OCI-LY7 (cell line): ENCODE measurements around the gene PMM2. TPM values are rescaled to one million over a fixed set of nuclear protein-coding genes. Genes with fewer than 3 reads are reported as not detected.

Source experiments
- BruUV-seq: library from RNA; stranded (reverse); fragments of 400-500 nt; replicated peaks from 2 replicates; lab custom pipeline; 2021; lab: Mats Ljungman, UMichigan
- CTCF ChIA-PET: fragments of 300-600 bp; sonication (Branson Sonifier 250); formaldehyde crosslinking; loops from one replicate; lab custom pipeline; 2022; ENCODE audit warnings: antibody characterized with exemption; ENCODE audit not compliant: unreplicated experiment; lab: Charles Lee
- POLR2A ChIA-PET: fragments of 300-600 bp; sonication (Branson Sonifier 250); formaldehyde crosslinking; loops from one replicate; lab custom pipeline; 2022; ENCODE audit warnings: antibody characterized with exemption; lab: Charles Lee
- DNase-seq: peaks from one replicate; pipeline ENCODE4 v3.0.0-alpha.2; 2015; ENCODE audit warnings: low spot score
- H2AFZ ChIP-seq: fragments of 200-600 bp; sonication (generic), shearing (Covaris generic); 2 replicates; pipeline ENCODE4 v1.6.1; 2014; ENCODE audit warnings: mild to moderate bottlenecking, antibody characterized with exemption, low read length, moderate library complexity
- H3K27ac ChIP-seq: fragments of 200-600 bp; sonication (generic); 2 replicates; pipeline ENCODE4 v1.5.1; 2014; ENCODE audit warnings: mixed run types, low read depth, mild to moderate bottlenecking, moderate library complexity, low read length, inconsistent platforms; ENCODE audit not compliant: poor library complexity, severe bottlenecking
- H3K36me3 ChIP-seq: fragments of 200-600 bp; sonication (generic); 2 replicates; pipeline ENCODE4 v1.6.1; 2014; ENCODE audit warnings: mild to moderate bottlenecking, antibody characterized with exemption, low read length, moderate library complexity, mixed read lengths; ENCODE audit not compliant: insufficient read depth
- H3K4me1 ChIP-seq: fragments of 200-600 bp; sonication (generic); 2 replicates; pipeline ENCODE4 v1.5.1; 2014; ENCODE audit warnings: mild to moderate bottlenecking, low read length; ENCODE audit not compliant: insufficient read depth, poor library complexity, severe bottlenecking
- H3K4me2 ChIP-seq: fragments of 200-600 bp; sonication (generic); 2 replicates; pipeline ENCODE4 v1.6.1; 2014; ENCODE audit warnings: mild to moderate bottlenecking, low read length
- H3K4me3 ChIP-seq: fragments of 200-600 bp; sonication (generic); 2 replicates; pipeline ENCODE4 v1.5.1; 2014; ENCODE audit warnings: mild to moderate bottlenecking, low read depth, low read length; ENCODE audit not compliant: poor library complexity, severe bottlenecking
- H3K79me2 ChIP-seq: fragments of 200-600 bp; sonication (generic); 2 replicates; pipeline ENCODE4 v1.6.1; 2016; ENCODE audit warnings: low read depth, mild to moderate bottlenecking, low read length, moderate library complexity, mixed read lengths; ENCODE audit not compliant: insufficient read depth
- H3K9me2 ChIP-seq: fragments of 200-600 bp; sonication (generic); 2 replicates; pipeline ENCODE4 v1.6.1; 2016; ENCODE audit warnings: mild to moderate bottlenecking, low read length, mixed read lengths; ENCODE audit not compliant: insufficient read depth
- H3K9me3 ChIP-seq: fragments of 200-600 bp; sonication (generic); 2 replicates; pipeline ENCODE4 v1.6.1; 2014; ENCODE audit warnings: mild to moderate bottlenecking, mixed run types, low read length, mixed read lengths
- H4K20me1 ChIP-seq: fragments of 200-600 bp; sonication (generic); 2 replicates; pipeline ENCODE4 v1.6.1; 2014; ENCODE audit warnings: mild to moderate bottlenecking, antibody characterized with exemption, low read length, moderate library complexity, mixed read lengths; ENCODE audit not compliant: insufficient read depth
- EZH2phosphoT487 ChIP-seq: fragments of 200-600 bp; sonication (generic); IDR thresholded peaks from 2 replicates; pipeline ENCODE4 v1.6.1; 2018; ENCODE audit warnings: low read depth, borderline replicate concordance, mild to moderate bottlenecking, mixed run types, antibody characterized with exemption, low read length, moderate library complexity, mixed read lengths
- intact Hi-C: fragments of 100-400 bp; cut with micrococcal nuclease; formaldehyde crosslinking; loops from one replicate; pipeline ENCODE4 v1.10.0; 2022; ENCODE audit not compliant: unreplicated experiment
- total RNA-seq, 2 experiments: library from RNA; depleted of rRNA in 1 of 2; stranded (reverse); fragments of >200 nt in 1 of 2; shearing (Covaris generic) in 1 of 2; gene quantifications; 2 replicates each; pipeline ENCODE4 v1.2.3, GENCODE V29; 2014 to 2022
- TF ChIP-seq, protein P1 (sequence below): fragments of 200-600 bp; sonication (generic); conservative IDR thresholded peaks from 2 replicates; pipeline ENCODE4 v1.5.1; 2014; ENCODE audit warnings: mild to moderate bottlenecking, antibody characterized with exemption, low read length, moderate library complexity, mixed read lengths

Gene PMM2
- total RNA-seq, 2 experiments from 2014 or later = 39.1 to 53.9 TPM

- ChIA-PET CTCF (no interaction called here), POLR2A (interaction anchor here (0.6 kb wide), 2 partner anchors 330 to 393 kb away, joined by 4 to 5 read pairs; no protein-coding TSS in a partner anchor)
- Histone ChIP-seq H3K36me3 (peaks cover 98% of the 10 kb centered on the region), H3K9me3 (no peaks in the 10 kb centered on the region), H3K9me2 (no peaks in the 10 kb centered on the region), H3K79me2 (peaks cover 37% of the 10 kb centered on the region), H3K4me3 (no peak overlapping the region), H2AFZ (no peak overlapping the region), H3K4me1 (peaks cover 15% of the 10 kb centered on the region), H3K27ac (no peak overlapping the region), H4K20me1 (peaks cover 5% of the 10 kb centered on the region; the same call in 1 of the 2 replicates), H3K4me2 (no peak overlapping the region)
- intact Hi-C loops = no loop called here
- TF ChIP-seq EZH2phosphoT487 = no peak
- TF ChIP-seq, protein P1, sequence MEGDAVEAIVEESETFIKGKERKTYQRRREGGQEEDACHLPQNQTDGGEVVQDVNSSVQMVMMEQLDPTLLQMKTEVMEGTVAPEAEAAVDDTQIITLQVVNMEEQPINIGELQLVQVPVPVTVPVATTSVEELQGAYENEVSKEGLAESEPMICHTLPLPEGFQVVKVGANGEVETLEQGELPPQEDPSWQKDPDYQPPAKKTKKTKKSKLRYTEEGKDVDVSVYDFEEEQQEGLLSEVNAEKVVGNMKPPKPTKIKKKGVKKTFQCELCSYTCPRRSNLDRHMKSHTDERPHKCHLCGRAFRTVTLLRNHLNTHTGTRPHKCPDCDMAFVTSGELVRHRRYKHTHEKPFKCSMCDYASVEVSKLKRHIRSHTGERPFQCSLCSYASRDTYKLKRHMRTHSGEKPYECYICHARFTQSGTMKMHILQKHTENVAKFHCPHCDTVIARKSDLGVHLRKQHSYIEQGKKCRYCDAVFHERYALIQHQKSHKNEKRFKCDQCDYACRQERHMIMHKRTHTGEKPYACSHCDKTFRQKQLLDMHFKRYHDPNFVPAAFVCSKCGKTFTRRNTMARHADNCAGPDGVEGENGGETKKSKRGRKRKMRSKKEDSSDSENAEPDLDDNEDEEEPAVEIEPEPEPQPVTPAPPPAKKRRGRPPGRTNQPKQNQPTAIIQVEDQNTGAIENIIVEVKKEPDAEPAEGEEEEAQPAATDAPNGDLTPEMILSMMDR = no peak
- DNase-seq = no peak
- no TSS peak for BruUV-seq
Measured at GRCh38 chr16:8804313-8804712, 6.7 kb downstream of the PMM2 start.

GRCh38 chr16:8806272-8806983 is 8.8 kb downstream of the PMM2 start:
- no peaks in the 10 kb centered on the region for H4K20me1 ChIP-seq
- H2AFZ ChIP-seq = no peak overlapping the region
- no peaks in the 10 kb centered on the region for H3K9me3 ChIP-seq
- no peak overlapping the region for H3K4me2 ChIP-seq
- no peak overlapping the region for H3K4me3 ChIP-seq
- no peaks in the 10 kb centered on the region for H3K4me1 ChIP-seq
- ChIA-PET CTCF (no interaction called here), POLR2A (interaction anchor here (0.6 kb wide), 1 partner anchor 34 kb away, joined by 3 read pairs; no protein-coding TSS in a partner anchor)
- intact Hi-C loops = no loop called here
- peaks cover 16% of the 10 kb centered on the region; the same call in 1 of the 2 replicates for H3K79me2 ChIP-seq
- no peak for TF ChIP-seq EZH2phosphoT487
- TF ChIP-seq, protein P1 = no peak
- no peak overlapping the region for H3K27ac ChIP-seq
- no peak for DNase-seq
- no peaks in the 10 kb centered on the region for H3K9me2 ChIP-seq
- peaks cover 98% of the 10 kb centered on the region for H3K36me3 ChIP-seq
- TSS peak; percentile 0 for BruUV-seq

DNA sequence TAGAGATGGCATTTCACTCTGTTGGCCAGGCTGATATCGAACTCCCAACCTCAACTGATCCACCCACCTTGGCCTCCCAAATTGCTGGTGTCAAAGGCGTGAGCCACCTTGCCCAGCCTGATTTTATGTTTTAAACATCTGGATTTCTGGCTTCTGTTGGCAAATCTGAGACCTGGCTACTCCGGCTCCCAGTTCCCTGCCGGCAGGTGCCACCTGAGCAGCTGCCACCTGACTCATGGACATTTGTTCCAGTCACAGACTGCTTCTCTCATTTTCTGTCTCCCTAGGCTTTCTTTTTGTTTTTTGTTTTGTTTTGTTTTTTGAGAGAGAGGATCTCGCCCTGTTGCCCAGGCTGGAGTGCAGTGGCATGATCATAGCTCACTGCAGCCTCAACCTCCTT is 9.6 kb downstream of the PMM2 start:
- H3K27ac ChIP-seq = no peak overlapping the region
- ChIA-PET CTCF (no interaction called here), POLR2A (interaction anchor here (0.6 kb wide), 1 partner anchor 33 kb away, joined by 3 read pairs; no protein-coding TSS in a partner anchor)
- no peaks in the 10 kb centered on the region for H3K9me2 ChIP-seq
- H3K36me3 ChIP-seq = peaks cover 98% of the 10 kb centered on the region
- H3K4me1 ChIP-seq = no peaks in the 10 kb centered on the region
- H3K79me2 ChIP-seq = peaks cover 12% of the 10 kb centered on the region; the same call in 1 of the 2 replicates
- no peaks in the 10 kb centered on the region for H3K9me3 ChIP-seq
- intact Hi-C loops = no loop called here
- H3K4me3 ChIP-seq = no peak overlapping the region
- no peak for DNase-seq
- H4K20me1 ChIP-seq = no peaks in the 10 kb centered on the region
- no TSS peak for BruUV-seq
- no peak overlapping the region for H2AFZ ChIP-seq
- H3K4me2 ChIP-seq = no peak overlapping the region
- TF ChIP-seq, protein P1 = no peak
- no peak for TF ChIP-seq EZH2phosphoT487
